ENCODE results near the gene GARNL3. TPM values are rescaled to one million over a fixed set of nuclear protein-coding genes. Genes with fewer than 3 reads are reported as not detected.
A peak's percentile ranks its signal among the peaks of the same experiment; 100 is the strongest.

Gene GARNL3
- total RNA-seq, 3 donors from 2014 or later, result 13.4 to 44.8 (median 26.2) TPM

DNA sequence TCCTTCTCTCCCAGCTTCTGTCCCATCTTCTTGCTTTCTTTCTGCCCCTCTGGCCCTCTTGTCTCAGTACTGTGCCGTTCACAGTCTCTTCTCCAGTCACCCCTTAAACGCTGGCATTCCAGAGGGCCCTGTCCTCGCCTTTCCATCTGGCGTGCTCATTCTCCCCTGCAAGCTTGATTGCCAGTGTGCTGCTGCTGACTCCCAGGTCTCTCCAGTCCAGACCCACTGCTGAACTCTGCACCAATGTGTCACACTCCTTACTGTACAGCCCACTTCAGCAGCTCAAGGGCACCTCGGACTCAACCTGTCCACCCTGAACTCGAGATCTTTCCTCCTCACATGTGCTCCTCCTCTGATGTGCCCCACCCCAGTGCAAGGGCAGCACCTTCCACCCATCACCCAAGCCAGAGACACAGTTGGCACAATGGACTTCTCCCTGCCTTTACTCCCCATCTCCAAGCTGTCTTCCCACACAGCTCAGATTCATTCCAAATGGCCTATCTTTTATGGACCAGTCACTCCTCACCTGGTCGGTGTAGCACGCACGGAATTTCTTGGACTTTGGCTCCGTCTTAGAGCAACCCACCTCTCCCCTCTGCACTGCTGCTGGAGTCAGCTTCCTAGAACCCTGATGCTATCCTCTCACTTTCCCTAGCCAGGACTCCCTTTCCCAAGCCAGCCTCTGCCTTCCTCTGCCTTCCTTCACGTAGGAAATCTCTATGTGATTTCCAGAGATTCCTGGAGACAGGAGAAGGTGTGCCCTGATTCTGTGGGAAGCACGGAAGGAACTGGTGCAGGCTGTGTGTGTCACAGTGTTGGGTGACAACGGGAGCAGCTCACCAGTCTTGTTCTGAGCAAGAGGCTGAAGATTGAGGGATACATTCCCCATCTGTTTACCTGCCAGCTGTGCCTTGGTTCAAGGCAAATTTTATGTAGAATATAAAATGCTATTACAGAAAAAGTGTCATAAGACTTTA lies 106.4 kb downstream of the GARNL3 start:
- H3K27ac ChIP-seq, result no peak overlapping the region
- no peaks in the 10 kb centered on the region for H3K27me3 ChIP-seq
- TF ChIP-seq POLR2A (IDR thresholded peaks at IDR 0.05) (no peak), POLR2AphosphoS5 (IDR thresholded peaks at IDR 0.05) (no peak)
- TF ChIP-seq, protein P1, sequence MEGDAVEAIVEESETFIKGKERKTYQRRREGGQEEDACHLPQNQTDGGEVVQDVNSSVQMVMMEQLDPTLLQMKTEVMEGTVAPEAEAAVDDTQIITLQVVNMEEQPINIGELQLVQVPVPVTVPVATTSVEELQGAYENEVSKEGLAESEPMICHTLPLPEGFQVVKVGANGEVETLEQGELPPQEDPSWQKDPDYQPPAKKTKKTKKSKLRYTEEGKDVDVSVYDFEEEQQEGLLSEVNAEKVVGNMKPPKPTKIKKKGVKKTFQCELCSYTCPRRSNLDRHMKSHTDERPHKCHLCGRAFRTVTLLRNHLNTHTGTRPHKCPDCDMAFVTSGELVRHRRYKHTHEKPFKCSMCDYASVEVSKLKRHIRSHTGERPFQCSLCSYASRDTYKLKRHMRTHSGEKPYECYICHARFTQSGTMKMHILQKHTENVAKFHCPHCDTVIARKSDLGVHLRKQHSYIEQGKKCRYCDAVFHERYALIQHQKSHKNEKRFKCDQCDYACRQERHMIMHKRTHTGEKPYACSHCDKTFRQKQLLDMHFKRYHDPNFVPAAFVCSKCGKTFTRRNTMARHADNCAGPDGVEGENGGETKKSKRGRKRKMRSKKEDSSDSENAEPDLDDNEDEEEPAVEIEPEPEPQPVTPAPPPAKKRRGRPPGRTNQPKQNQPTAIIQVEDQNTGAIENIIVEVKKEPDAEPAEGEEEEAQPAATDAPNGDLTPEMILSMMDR (IDR thresholded peaks at IDR 0.05), result no peak
- DNase-seq (ENCODE audit: low spot score in 2 of 2), result no peak
- H3K4me3 ChIP-seq, result no peak overlapping the region
- intact Hi-C loops (cut with DNase I; ENCODE audit: low total_unique reads), result no loop called here
- H3K9me3 ChIP-seq, result no peaks in the 10 kb centered on the region
- no peaks in the 10 kb centered on the region for H3K36me3 ChIP-seq
- H3K4me1 ChIP-seq, result no peaks in the 10 kb centered on the region

DNA sequence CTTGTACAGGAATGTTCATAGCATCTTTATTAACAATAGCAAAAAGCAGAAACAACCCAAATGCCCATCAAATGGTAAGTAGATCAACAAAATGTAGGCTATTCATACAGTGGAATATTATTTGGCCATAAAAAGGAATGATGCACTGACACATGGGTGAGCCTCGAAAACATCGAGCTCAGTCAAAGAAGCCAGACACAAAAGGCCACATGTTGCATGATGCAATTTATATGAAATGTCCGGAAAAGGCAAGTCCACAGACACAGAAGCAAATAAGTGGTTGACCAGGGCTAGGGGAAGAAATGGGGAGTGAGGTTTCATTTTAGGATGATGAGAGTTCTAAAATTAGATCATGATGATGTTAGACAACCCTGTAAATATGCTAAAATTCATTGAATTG lies 115.9 kb downstream of the GARNL3 start:
- H3K36me3 ChIP-seq, result no peaks in the 10 kb centered on the region
- no peak for TF ChIP-seq POLR2AphosphoS5 (IDR thresholded peaks at IDR 0.05)
- TF ChIP-seq, protein P1 (IDR thresholded peaks at IDR 0.05), result no peak
- TF ChIP-seq POLR2A (IDR thresholded peaks at IDR 0.05), result no peak
- no peak overlapping the region for H3K4me3 ChIP-seq
- H3K27ac ChIP-seq, result no peak overlapping the region
- H3K4me1 ChIP-seq, result no peaks in the 10 kb centered on the region
- H3K9me3 ChIP-seq, result no peaks in the 10 kb centered on the region
- no peak for DNase-seq (ENCODE audit: low spot score in 2 of 2)
- intact Hi-C loops (cut with DNase I; ENCODE audit: low total_unique reads), result no loop called here
- no peaks in the 10 kb centered on the region for H3K27me3 ChIP-seq

DNA sequence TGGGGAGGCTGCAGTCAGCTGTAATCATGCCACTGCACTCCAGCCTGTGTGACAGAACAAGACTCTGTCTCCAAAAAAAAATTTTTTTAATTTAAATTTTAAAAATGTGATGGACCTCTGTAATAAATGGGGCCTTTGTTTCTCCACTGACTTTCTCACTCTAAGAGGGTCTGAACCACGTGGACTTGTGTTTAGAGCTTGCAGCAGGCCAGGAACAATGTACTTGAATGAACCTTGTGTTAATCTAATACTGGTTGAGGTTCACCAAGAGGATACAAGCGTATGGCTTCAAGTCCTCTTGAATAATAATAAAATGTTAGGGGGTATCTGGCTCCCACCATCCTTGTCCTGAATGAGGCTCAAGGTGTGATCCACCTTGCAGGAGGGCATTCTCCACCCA lies 118.0 kb downstream of the GARNL3 start:
- no peak overlapping the region for H3K4me3 ChIP-seq
- DNase-seq (ENCODE audit: low spot score in 2 of 2), result no peak
- intact Hi-C loops (cut with DNase I; ENCODE audit: low total_unique reads), result no loop called here
- H3K4me1 ChIP-seq, result no peaks in the 10 kb centered on the region
- no peaks in the 10 kb centered on the region for H3K36me3 ChIP-seq
- no peaks in the 10 kb centered on the region for H3K9me3 ChIP-seq
- H3K27ac ChIP-seq, result no peak overlapping the region
- H3K27me3 ChIP-seq, result no peaks in the 10 kb centered on the region
- TF ChIP-seq, protein P1 (IDR thresholded peaks at IDR 0.05), result no peak
- TF ChIP-seq POLR2AphosphoS5 (IDR thresholded peaks at IDR 0.05) (no peak), POLR2A (IDR thresholded peaks at IDR 0.05) (no peak)

DNA sequence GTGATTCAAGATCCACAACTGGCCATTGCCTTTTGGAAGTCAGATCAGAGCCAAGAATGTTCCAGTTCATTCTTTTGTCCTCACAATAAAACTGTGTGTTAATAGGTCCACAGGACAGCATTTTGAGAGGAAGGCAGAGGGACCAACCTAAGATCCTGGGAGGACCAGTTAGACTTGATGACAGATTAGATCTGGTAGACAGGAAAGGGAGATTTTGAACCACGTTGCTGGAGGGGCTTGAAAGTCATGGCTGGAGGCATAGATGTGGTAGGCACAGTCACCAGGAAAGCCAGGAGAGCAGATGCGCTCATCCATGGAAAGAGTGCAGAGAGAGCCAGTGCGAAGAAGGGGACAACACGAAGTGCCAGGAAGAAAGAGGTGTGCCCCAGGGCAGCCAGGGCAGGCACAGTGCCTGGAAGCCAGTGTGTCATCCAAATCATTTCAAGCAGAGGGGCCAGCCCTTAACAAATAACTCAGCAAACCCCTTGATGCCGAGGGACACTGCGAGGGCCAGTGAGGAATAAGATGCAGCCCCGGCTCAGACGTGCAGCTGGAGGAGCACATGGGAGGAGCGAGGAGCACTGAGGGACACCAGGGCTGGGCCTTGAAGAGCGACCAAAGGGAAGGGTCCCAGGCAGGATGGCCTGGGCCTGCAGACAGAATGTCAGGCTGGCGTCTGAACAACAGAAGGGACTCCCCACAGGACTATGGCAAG lies 119.6 kb downstream of the GARNL3 start:
- Histone ChIP-seq H3K4me1 (no peaks in the 10 kb centered on the region), H3K4me3 (no peak overlapping the region), H3K27me3 (no peaks in the 10 kb centered on the region), H3K36me3 (no peaks in the 10 kb centered on the region), H3K27ac (no peak overlapping the region), H3K9me3 (no peaks in the 10 kb centered on the region)
- intact Hi-C loops (cut with DNase I; ENCODE audit: low total_unique reads), result no loop called here
- TF ChIP-seq, protein P1 (IDR thresholded peaks at IDR 0.05), result no peak
- TF ChIP-seq POLR2A (IDR thresholded peaks at IDR 0.05) (no peak), POLR2AphosphoS5 (IDR thresholded peaks at IDR 0.05) (no peak)
- peak in 1 of 2 donors; percentile 36 for DNase-seq (ENCODE audit: low spot score in 2 of 2)

DNA sequence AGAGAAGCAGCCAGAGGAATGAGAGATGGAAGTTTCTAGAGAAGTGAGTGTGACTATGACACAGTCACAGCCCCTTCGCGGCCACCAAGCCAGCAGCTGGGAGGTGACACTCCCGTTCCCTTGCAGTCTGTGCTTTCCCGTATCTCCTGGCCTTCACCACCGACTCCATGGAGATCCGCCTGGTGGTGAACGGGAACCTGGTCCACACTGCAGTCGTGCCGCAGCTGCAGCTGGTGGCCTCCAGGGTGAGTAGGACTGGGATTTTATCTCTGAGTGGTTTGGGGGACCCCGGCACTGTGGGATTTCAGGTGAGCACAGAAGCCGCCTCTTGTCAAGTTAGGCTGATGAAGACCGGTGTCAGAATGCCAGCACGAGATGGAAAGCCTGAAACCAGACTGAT lies 120.3 kb downstream of the GARNL3 start:
- peak in 1 of 2 donors; percentile 38 for DNase-seq (ENCODE audit: low spot score in 2 of 2)
- Histone ChIP-seq H3K4me1 (no peaks in the 10 kb centered on the region), H3K27me3 (no peaks in the 10 kb centered on the region), H3K9me3 (no peaks in the 10 kb centered on the region), H3K36me3 (no peaks in the 10 kb centered on the region), H3K4me3 (no peak overlapping the region), H3K27ac (no peak overlapping the region)
- intact Hi-C loops (cut with DNase I; ENCODE audit: low total_unique reads), result no loop called here
- no peak for TF ChIP-seq POLR2AphosphoS5 (IDR thresholded peaks at IDR 0.05)
- TF ChIP-seq POLR2A (IDR thresholded peaks at IDR 0.05), result no peak
- TF ChIP-seq, protein P1 (IDR thresholded peaks at IDR 0.05), result no peak

Measured in breast epithelium (tissue), 4 donors.